Non-pigmented ciliary epithelial cell (primary cell): ENCODE data around the gene ZIC3.

ENCODE experiments used
- DNase-seq: peaks from one replicate; pipeline ENCODE4 v3.0.0-alpha.2; 2010; ENCODE audit warnings: low read depth

The ZIC3 gene

GRCh38 chrX:137574102-137574783 is 8.3 kb downstream of the ZIC3 start:
- DNase-seq = no peak

- no peak for DNase-seq
Observed at GRCh38 chrX:137574784-137575293, 8.9 kb downstream of the ZIC3 start.

- no peak for DNase-seq
Observed at GRCh38 chrX:137575596-137576255, 9.8 kb downstream of the ZIC3 start.

GRCh38 chrX:137587151-137587550 is 21.2 kb downstream of the ZIC3 start:
- no peak for DNase-seq

GRCh38 chrX:137600769-137601168 is 34.8 kb downstream of the ZIC3 start:
- DNase-seq = no peak
